Testis (tissue), 2 donors: ENCODE data around the gene TEX2.

Source experiments
- CTCF ChIP-seq, 3 experiments: fragments of 450-650 bp in 2 of 3; fragments of 200-600 bp in 1 of 3; sonication (generic) in 1 of 3; IDR thresholded peaks; one replicate each; pipeline ENCODE4 v1.5.1; 2016 to 2019; ENCODE audit warnings: antibody characterized with exemption in 3 of 3, mild to moderate bottlenecking in 2 of 3, moderate library complexity in 1 of 3
- POLR2A ChIP-seq: fragments of 450-650 bp; IDR thresholded peaks from one replicate; pipeline ENCODE4 v1.6.1; 2017; ENCODE audit warnings: antibody characterized with exemption, mild to moderate bottlenecking, moderate library complexity

DNA sequence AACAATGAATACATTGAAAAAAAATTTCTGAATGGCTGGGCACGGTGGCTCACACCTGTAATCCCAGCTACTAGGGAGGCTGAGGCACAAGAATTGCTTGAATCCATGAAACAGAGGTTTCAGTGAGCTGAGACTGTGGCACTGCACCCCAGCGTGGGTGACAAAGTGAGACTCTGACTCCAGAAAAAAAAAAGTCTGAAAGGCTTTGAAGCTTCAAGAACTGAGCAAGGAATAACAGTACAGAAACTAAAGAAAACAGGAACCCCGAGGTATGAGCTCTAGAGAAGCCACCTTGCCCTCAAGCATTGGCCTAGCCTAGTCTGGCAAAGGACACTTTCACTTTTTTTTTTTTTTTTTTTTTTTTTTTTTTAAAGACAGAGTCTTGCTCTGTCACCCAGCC is 45.0 kb downstream of the TEX2 start:
- TF ChIP-seq CTCF (IDR thresholded peaks at IDR 0.05), result no peak
- no peak for TF ChIP-seq POLR2A
